Measurements from ENCODE around the gene OXLD1. TPM values are rescaled to one million over a fixed set of nuclear protein-coding genes. Genes with fewer than 3 reads are reported as not detected.

OXLD1 gene
- polyA plus RNA-seq, 1 of the 3 experiments (the other 2 are of a cell fraction) = 103 TPM

DNA sequence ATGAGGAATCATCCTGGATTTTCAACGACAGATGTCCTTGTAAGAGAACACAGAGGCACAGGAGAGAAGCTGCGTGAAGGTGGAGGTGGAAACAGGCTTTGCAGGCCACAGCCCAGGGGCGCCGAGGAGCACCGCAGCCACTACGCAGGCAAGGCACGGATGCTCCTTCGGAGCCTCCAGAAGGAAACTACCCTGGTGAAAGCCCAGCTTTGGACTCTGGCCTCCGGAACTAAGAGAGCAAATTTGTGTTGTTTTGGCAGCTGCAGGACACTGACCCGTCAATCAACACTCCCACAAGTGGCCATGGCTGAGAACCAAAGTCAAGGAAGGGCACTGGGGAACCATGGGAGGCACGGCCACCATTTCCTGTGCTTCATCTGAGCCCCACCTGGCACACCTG lies 13.7 kb upstream of the OXLD1 start:
- H3K36me3 ChIP-seq (replicated peaks in 1 of 2; ENCODE audit: control insufficient read depth in 1 of 2, insufficient read depth in 2 of 2, low read length in 1 of 2) = peaks cover 11 to 17% of the 10 kb centered on the region in 2 experiments
- H3K27ac ChIP-seq (ENCODE audit: low read depth in 2 of 2, low read length in 1 of 2) = no peak overlapping the region
- POLR2A ChIA-PET = interaction anchor here (0.6 to 1.0 kb wide), 2 partner anchors 32 to 176 kb away, joined by 3 to 6 read pairs; partner anchors contain the start of gene SLC25A10
- H2AFZ ChIP-seq (ENCODE audit: low read depth) = no peak overlapping the region
- H3K4me3 ChIP-seq (ENCODE audit: low read depth in 2 of 2, low read length in 1 of 2) = no peak overlapping the region
- no peaks in the 10 kb centered on the region for H3K9me2 ChIP-seq
- CTCF ChIA-PET = interaction anchor here (0.7 kb wide), 1 partner anchor 53 kb away, joined by 3 read pairs; no protein-coding TSS in a partner anchor
- H4K20me1 ChIP-seq (ENCODE audit: insufficient read depth) = peaks cover 12% of the 10 kb centered on the region
- no peak overlapping the region for H3K4me2 ChIP-seq
- H3F3A ChIP-seq (replicated peaks; ENCODE audit: insufficient read depth) = peaks cover 27% of the 10 kb centered on the region
- H3K27me3 ChIP-seq (ENCODE audit: insufficient read depth) = no peaks in the 10 kb centered on the region
- H3K9ac ChIP-seq = no peak overlapping the region
- no peaks in the 10 kb centered on the region for H3K9me3 ChIP-seq
- TF ChIP-seq RAD21 (IDR thresholded peaks at IDR 0.05; ENCODE audit: low read length) (no peak), JUND (IDR thresholded peaks at IDR 0.05) (no peak), RCOR1 (IDR thresholded peaks at IDR 0.05; ENCODE audit: low read length) (no peak), TAF1 (IDR thresholded peaks at IDR 0.05; ENCODE audit: borderline replicate concordance, low read depth, low read length) (no peak), YY1 (IDR thresholded peaks at IDR 0.05; ENCODE audit: low read depth) (no peak), MXI1 (IDR thresholded peaks at IDR 0.05; ENCODE audit: low read depth, low read length) (no peak), SMC3 (IDR thresholded peaks at IDR 0.05; ENCODE audit: low read depth, low read length) (no peak), RXRA (IDR thresholded peaks at IDR 0.05; ENCODE audit: borderline replicate concordance, low read depth) (no peak)
- TF ChIP-seq, protein P1, sequence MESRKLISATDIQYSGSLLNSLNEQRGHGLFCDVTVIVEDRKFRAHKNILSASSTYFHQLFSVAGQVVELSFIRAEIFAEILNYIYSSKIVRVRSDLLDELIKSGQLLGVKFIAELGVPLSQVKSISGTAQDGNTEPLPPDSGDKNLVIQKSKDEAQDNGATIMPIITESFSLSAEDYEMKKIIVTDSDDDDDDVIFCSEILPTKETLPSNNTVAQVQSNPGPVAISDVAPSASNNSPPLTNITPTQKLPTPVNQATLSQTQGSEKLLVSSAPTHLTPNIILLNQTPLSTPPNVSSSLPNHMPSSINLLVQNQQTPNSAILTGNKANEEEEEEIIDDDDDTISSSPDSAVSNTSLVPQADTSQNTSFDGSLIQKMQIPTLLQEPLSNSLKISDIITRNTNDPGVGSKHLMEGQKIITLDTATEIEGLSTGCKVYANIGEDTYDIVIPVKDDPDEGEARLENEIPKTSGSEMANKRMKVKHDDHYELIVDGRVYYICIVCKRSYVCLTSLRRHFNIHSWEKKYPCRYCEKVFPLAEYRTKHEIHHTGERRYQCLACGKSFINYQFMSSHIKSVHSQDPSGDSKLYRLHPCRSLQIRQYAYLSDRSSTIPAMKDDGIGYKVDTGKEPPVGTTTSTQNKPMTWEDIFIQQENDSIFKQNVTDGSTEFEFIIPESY (IDR thresholded peaks at IDR 0.05; ENCODE audit: borderline replicate concordance, low read depth) = no peak
- TF ChIP-seq, protein P2, sequence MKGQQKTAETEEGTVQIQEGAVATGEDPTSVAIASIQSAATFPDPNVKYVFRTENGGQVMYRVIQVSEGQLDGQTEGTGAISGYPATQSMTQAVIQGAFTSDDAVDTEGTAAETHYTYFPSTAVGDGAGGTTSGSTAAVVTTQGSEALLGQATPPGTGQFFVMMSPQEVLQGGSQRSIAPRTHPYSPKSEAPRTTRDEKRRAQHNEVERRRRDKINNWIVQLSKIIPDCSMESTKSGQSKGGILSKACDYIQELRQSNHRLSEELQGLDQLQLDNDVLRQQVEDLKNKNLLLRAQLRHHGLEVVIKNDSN (IDR thresholded peaks at IDR 0.05; ENCODE audit: borderline replicate concordance, low read depth) = no peak
- H3K4me1 ChIP-seq (ENCODE audit: control insufficient read depth in 1 of 2, insufficient read depth in 2 of 2, low read depth in 1 of 2, low read length in 1 of 2) = peaks cover 15 to 16% of the 10 kb centered on the region in 2 experiments; a peak in 3 of 4 replicates
- 92% methylated on average over 11 of the region's 11 CpGs for WGBS (ENCODE audit: low lambda C conversion rate)
- peaks cover 77% of the 10 kb centered on the region for H3K79me2 ChIP-seq (ENCODE audit: insufficient read depth)
- no peak for DNase-seq

DNA sequence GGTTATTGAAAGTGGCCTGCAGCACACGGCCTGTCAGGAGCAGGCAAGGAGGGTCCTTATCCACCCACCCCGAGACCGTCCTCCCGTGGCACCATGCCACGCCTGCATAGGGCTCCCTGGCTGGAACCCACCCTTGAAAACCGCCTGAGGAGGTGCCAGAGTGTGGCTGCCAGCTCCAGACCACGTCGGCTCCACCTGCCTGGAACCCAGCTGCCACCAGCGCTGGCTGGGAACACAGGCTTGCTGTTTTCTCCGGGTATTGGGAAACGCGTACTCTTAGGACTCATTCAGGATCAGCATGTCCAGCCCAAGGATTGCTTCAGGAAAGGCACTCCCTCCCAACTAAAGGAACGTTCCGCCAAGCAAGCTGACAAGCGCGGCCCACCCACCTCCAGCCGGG lies 10.5 kb upstream of the OXLD1 start:
- ChIA-PET CTCF (interaction anchor here (0.6 to 2.5 kb wide), 8 partner anchors 10 to 193 kb away, joined by 3 to 17 read pairs (median 7); partner anchors contain the start of gene MRPL12), POLR2A (no interaction called here)
- peak; percentile 30 for DNase-seq
- TF ChIP-seq TCF12 (IDR thresholded peaks at IDR 0.05) (no peak), MEF2A (IDR thresholded peaks at IDR 0.05; ENCODE audit: borderline replicate concordance, low read depth) (no peak), NFIC (IDR thresholded peaks at IDR 0.05; ENCODE audit: borderline replicate concordance) (no peak), ELF1 (IDR thresholded peaks at IDR 0.05) (no peak), RXRA (IDR thresholded peaks at IDR 0.05; ENCODE audit: borderline replicate concordance, low read depth) (no peak), RFX5 (IDR thresholded peaks at IDR 0.05; ENCODE audit: low read length) (no peak), RAD21 (IDR thresholded peaks at IDR 0.05; ENCODE audit: low read length) (no peak), EP300 (IDR thresholded peaks at IDR 0.05; ENCODE audit: borderline replicate concordance in 1 of 2, low read depth in 1 of 2, low read length in 1 of 2) (no peak), NRF1 (IDR thresholded peaks at IDR 0.05; ENCODE audit: low read depth, low read length) (no peak)
- TF ChIP-seq, protein P3, sequence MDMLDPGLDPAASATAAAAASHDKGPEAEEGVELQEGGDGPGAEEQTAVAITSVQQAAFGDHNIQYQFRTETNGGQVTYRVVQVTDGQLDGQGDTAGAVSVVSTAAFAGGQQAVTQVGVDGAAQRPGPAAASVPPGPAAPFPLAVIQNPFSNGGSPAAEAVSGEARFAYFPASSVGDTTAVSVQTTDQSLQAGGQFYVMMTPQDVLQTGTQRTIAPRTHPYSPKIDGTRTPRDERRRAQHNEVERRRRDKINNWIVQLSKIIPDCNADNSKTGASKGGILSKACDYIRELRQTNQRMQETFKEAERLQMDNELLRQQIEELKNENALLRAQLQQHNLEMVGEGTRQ (IDR thresholded peaks at IDR 0.05; ENCODE audit: borderline replicate concordance, low read depth, low read length) = no peak
- TF ChIP-seq, protein P4, sequence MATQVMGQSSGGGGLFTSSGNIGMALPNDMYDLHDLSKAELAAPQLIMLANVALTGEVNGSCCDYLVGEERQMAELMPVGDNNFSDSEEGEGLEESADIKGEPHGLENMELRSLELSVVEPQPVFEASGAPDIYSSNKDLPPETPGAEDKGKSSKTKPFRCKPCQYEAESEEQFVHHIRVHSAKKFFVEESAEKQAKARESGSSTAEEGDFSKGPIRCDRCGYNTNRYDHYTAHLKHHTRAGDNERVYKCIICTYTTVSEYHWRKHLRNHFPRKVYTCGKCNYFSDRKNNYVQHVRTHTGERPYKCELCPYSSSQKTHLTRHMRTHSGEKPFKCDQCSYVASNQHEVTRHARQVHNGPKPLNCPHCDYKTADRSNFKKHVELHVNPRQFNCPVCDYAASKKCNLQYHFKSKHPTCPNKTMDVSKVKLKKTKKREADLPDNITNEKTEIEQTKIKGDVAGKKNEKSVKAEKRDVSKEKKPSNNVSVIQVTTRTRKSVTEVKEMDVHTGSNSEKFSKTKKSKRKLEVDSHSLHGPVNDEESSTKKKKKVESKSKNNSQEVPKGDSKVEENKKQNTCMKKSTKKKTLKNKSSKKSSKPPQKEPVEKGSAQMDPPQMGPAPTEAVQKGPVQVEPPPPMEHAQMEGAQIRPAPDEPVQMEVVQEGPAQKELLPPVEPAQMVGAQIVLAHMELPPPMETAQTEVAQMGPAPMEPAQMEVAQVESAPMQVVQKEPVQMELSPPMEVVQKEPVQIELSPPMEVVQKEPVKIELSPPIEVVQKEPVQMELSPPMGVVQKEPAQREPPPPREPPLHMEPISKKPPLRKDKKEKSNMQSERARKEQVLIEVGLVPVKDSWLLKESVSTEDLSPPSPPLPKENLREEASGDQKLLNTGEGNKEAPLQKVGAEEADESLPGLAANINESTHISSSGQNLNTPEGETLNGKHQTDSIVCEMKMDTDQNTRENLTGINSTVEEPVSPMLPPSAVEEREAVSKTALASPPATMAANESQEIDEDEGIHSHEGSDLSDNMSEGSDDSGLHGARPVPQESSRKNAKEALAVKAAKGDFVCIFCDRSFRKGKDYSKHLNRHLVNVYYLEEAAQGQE (IDR thresholded peaks at IDR 0.05; ENCODE audit: low read depth, low read length) = no peak
- TF ChIP-seq, protein P5, sequence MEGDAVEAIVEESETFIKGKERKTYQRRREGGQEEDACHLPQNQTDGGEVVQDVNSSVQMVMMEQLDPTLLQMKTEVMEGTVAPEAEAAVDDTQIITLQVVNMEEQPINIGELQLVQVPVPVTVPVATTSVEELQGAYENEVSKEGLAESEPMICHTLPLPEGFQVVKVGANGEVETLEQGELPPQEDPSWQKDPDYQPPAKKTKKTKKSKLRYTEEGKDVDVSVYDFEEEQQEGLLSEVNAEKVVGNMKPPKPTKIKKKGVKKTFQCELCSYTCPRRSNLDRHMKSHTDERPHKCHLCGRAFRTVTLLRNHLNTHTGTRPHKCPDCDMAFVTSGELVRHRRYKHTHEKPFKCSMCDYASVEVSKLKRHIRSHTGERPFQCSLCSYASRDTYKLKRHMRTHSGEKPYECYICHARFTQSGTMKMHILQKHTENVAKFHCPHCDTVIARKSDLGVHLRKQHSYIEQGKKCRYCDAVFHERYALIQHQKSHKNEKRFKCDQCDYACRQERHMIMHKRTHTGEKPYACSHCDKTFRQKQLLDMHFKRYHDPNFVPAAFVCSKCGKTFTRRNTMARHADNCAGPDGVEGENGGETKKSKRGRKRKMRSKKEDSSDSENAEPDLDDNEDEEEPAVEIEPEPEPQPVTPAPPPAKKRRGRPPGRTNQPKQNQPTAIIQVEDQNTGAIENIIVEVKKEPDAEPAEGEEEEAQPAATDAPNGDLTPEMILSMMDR (IDR thresholded peaks at IDR 0.05) = no peak

More for the DNA sequence above, 10.5 kb upstream of the OXLD1 start:
- Histone ChIP-seq H3K4me1 (ENCODE audit: control insufficient read depth in 1 of 2, insufficient read depth in 2 of 2, low read depth in 1 of 2, low read length in 1 of 2) (peaks cover 0 to 1% of the 10 kb centered on the region in 2 experiments; a peak in 2 of 4 replicates), H4K20me1 (ENCODE audit: insufficient read depth) (peaks cover 5% of the 10 kb centered on the region; the same call in 1 of the 2 replicates), H2AFZ (ENCODE audit: low read depth) (no peak overlapping the region), H3K4me3 (ENCODE audit: low read depth in 2 of 2, low read length in 1 of 2) (no peak overlapping the region), H3K9me2 (no peaks in the 10 kb centered on the region), H3K4me2 (no peak overlapping the region), H3K27me3 (ENCODE audit: insufficient read depth) (no peaks in the 10 kb centered on the region), H3K27ac (ENCODE audit: low read depth in 2 of 2, low read length in 1 of 2) (no peak overlapping the region), H3F3A (replicated peaks; ENCODE audit: insufficient read depth) (peaks cover 34% of the 10 kb centered on the region), H3K9me3 (no peaks in the 10 kb centered on the region), H3K9ac (no peak overlapping the region), H3K79me2 (ENCODE audit: insufficient read depth) (peaks cover 48% of the 10 kb centered on the region), H3K36me3 (replicated peaks in 1 of 2; ENCODE audit: control insufficient read depth in 1 of 2, insufficient read depth in 2 of 2, low read length in 1 of 2) (peaks cover 21 to 38% of the 10 kb centered on the region in 2 experiments)
- WGBS (ENCODE audit: low lambda C conversion rate) = 91% methylated on average over 12 of the region's 17 CpGs
